Measurements from ENCODE around the gene SLC11A1. TPM values are rescaled to one million over a fixed set of nuclear protein-coding genes. Genes with fewer than 3 reads are reported as not detected.

Gene SLC11A1
- total RNA-seq, 1 experiment from 2014 or later, result 0.33 TPM

- Histone ChIP-seq H2AFZ (ENCODE audit: low read length) (no peak overlapping the region), H3K4me1 (ENCODE audit: insufficient read depth, low read length) (no peaks in the 10 kb centered on the region), H3F3A (ENCODE audit: low read length, unreplicated experiment) (no peaks in the 10 kb centered on the region), H3K79me2 (ENCODE audit: low read length) (no peaks in the 10 kb centered on the region), H3K27me3 (ENCODE audit: low read length) (no peaks in the 10 kb centered on the region), H3K27ac (ENCODE audit: low read length) (no peak overlapping the region), H3K9me2 (replicated peaks; ENCODE audit: low read length) (no peaks in the 10 kb centered on the region), H4K20me1 (ENCODE audit: low read length) (no peaks in the 10 kb centered on the region), H3K36me3 (ENCODE audit: low read depth, low read length) (no peaks in the 10 kb centered on the region), H3K9me3 (ENCODE audit: low read length) (no peaks in the 10 kb centered on the region), H3K4me3 (ENCODE audit: low read length) (no peak overlapping the region), H3K4me2 (ENCODE audit: low read length) (no peak overlapping the region), H3K9ac (ENCODE audit: low read length) (no peak overlapping the region)
- no peak for DNase-seq
- ATAC-seq, result no peak
- ChIA-PET POLR2A (ENCODE audit: unreplicated experiment) (no interaction called here), CTCF (no interaction called here)
- intact Hi-C loops (cut with micrococcal nuclease), result no loop called here
- no TSS peak for BruUV-seq (replicated peaks)
- TF ChIP-seq CTCF (conservative IDR thresholded peaks at IDR 0.05; ENCODE audit: low read depth, low read length) (no peak), EZH2phosphoT487 (IDR thresholded peaks at IDR 0.05; ENCODE audit: borderline replicate concordance, low read length) (no peak), EZH2 (IDR thresholded peaks at IDR 0.05; ENCODE audit: low read length, unreplicated experiment) (no peak)
These were observed 50.7 kb downstream of the SLC11A1 start for GRCh38 chr2:218432676-218433365.

- no peaks in the 10 kb centered on the region for H3F3A ChIP-seq (ENCODE audit: low read length, unreplicated experiment)
- TF ChIP-seq EZH2 (IDR thresholded peaks at IDR 0.05; ENCODE audit: low read length, unreplicated experiment) (no peak), CTCF (conservative IDR thresholded peaks at IDR 0.05; ENCODE audit: low read depth, low read length) (no peak), EZH2phosphoT487 (IDR thresholded peaks at IDR 0.05; ENCODE audit: borderline replicate concordance, low read length) (no peak)
- H2AFZ ChIP-seq (ENCODE audit: low read length), result no peak overlapping the region
- no peak for DNase-seq
- H3K9me3 ChIP-seq (ENCODE audit: low read length), result no peaks in the 10 kb centered on the region
- BruUV-seq (replicated peaks), result no TSS peak
- no peak overlapping the region for H3K9ac ChIP-seq (ENCODE audit: low read length)
- no peaks in the 10 kb centered on the region for H3K79me2 ChIP-seq (ENCODE audit: low read length)
- no peaks in the 10 kb centered on the region for H3K36me3 ChIP-seq (ENCODE audit: low read depth, low read length)
- no peaks in the 10 kb centered on the region for H3K4me1 ChIP-seq (ENCODE audit: insufficient read depth, low read length)
- H3K27me3 ChIP-seq (ENCODE audit: low read length), result no peaks in the 10 kb centered on the region
- no peak overlapping the region for H3K27ac ChIP-seq (ENCODE audit: low read length)
- no peak overlapping the region for H3K4me3 ChIP-seq (ENCODE audit: low read length)
- no peaks in the 10 kb centered on the region for H4K20me1 ChIP-seq (ENCODE audit: low read length)
- no peak for ATAC-seq
- intact Hi-C loops (cut with micrococcal nuclease), result no loop called here
- no peak overlapping the region for H3K4me2 ChIP-seq (ENCODE audit: low read length)
- POLR2A ChIA-PET (ENCODE audit: unreplicated experiment), result no interaction called here
- no peaks in the 10 kb centered on the region for H3K9me2 ChIP-seq (replicated peaks; ENCODE audit: low read length)
- CTCF ChIA-PET, result no interaction called here
These were observed 52.4 kb downstream of the SLC11A1 start for GRCh38 chr2:218434456-218434855.

All from PC-3 (cell line).